Suppressor macrophage (primary cell): Measurements from ENCODE around the gene TASP1.
"Not testable (repeated sequence)": the region's sequence is repeated elsewhere in the genome, so short reads cannot be mapped to it uniquely, and the experiment has no call there.

ENCODE experiments used
- DNase-seq, 4 experiments: peaks; one replicate each; pipeline ENCODE4 v3.0.0-alpha.2; 2020 to 2022

TASP1 gene

DNA sequence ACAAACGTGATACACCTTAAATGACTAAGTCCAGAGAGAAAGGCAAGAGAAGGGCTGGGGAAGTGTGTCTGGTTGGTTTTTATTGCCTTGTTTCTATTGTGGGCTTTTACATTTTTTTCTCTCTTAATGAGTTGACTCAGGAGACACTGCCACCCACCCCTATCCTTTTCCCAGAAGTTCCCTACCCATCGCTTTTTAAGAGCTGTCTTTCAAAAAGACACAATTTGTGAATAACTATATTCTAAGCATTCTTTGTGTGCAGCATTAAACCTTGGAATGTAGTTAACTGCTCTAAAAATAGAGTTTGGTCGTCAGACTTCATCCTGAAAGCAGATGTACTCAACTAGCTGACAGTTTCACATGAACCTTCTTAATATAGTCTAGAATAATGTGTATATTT is 242.7 kb downstream of the TASP1 start:
- DNase-seq: no peak

DNA sequence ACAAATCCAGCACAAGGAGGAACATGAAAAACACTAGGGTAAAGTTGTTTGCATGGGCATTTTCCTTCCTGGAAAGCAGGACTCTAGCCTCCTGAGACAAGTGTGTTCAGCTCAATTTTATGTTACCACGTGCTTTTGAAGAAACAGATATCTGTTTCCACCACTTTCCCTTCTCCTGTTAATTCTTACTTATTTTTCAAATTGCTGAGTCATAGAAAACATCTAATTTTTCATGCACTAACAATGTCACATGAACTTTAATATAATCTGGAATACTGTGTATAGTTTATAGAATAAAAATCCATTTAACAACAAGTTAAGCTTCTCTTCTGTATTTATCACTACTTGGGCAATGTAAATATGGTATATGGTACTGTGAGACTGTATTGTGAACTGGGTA is 243.5 kb downstream of the TASP1 start:
- DNase-seq: no peak

DNA sequence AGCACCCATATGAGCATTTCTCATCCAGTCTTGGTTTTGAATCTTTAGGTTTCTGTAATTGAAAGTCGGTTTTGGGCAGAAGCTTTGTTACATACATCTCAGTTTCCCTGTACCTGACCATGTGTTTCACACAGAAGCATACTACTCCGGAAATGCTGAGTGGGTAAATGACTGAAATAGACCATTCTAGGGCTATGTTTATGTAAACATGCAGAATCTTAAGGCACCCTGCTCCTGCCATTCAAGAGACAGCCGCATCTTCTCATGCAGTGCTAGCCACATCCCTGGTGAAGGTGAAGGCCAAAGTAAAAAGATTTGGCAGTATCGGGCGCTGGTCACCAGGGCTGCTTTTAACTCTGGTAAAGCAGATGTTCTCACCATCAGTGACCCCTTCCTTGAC is 246.3 kb downstream of the TASP1 start:
- DNase-seq: no peak

DNA sequence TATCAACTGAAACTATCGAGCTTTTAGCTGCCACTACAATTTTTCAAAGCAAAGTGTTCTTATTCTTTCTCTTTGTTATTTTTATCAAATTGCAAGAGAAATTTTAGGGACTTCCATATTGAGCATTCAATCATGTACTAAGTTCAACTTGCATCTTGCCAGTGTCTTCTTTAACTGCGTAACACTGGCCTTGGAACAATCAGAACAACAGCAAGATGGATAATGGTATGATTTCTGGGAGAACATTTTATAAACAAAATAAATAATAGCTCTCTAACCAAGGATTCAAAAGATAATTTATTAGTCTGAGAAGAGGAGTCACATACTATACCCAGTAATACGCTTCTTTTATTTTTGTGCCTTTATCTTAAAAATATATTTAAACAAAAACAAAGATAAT is 249.6 kb downstream of the TASP1 start:
- DNase-seq: no peak

DNA sequence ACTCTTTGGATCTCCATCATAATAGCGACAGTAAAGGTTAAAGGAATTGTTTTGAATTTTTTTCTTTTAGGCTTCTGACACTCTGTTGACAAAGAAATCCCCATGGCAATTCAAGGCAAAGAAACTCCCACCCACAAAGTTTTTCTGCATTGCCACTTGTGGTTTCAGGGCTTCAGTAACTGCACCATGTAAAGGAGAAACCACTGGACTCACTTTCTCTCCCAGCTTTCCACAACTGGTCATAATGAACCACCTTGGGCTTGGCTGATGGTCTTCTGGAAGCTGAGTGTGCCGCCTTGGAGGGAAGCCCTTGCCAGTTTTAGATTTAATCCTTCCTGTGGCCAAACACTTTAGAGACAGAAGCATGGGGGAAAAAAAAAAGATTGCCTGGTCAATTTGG is 254.6 kb downstream of the TASP1 start:
- DNase-seq: no peak

DNA sequence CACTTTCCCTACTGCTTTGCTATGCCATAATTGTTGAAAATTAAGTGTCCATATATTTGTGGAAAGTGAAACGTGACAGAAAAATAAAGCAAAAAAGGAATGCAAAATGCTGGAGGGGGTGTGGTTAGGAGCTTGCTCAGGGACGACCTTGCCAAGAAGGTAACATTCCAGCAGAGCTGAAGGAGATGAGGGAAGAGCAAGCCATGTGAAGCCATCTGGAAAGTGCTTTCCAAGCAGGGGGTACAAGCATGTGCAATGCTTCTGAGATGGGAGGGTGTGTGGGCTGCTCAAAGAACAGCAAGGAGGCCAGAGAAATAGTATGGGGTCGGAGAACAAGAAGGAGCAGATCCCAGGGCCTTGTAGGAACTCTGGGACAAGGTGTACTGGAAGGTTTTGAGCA is 255.9 kb downstream of the TASP1 start:
- no peak for DNase-seq

DNA sequence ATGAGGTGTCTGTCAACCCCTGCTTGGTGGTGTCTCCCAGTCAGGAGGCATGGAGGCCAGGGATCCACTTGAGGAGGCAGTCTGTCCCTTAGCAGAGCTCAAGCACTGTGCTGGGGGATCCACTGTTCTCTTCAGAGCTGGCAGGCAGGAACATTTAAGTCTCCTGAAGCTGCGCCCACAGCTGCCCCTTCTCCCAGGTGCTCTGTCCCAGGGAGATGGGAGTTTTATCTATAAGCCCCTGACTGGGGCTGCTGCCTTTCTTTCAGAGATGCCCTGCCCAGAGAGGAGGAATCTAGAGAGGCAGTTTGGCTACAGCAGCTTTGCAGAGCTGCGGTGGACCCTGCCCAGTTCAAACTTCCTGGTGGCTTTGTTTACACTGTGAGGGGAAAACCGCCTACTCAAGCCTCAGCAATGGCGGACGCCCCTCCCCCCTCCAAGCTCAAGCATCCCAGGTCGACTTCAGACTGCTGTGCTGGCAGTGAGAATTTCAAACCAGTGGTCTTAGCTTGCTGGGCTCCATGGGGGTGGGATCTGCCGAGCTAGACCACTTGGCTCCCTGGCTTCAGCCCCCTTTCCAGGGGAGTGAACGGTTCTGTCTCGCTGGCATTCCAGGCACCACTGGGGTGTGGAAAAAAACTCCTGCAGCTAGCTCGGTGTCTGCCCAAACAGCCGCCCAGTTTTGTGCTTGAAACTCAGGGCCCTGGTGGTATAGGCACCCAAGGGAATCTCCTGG is 258.1 kb downstream of the TASP1 start:
- not testable (repeated sequence) for DNase-seq

DNA sequence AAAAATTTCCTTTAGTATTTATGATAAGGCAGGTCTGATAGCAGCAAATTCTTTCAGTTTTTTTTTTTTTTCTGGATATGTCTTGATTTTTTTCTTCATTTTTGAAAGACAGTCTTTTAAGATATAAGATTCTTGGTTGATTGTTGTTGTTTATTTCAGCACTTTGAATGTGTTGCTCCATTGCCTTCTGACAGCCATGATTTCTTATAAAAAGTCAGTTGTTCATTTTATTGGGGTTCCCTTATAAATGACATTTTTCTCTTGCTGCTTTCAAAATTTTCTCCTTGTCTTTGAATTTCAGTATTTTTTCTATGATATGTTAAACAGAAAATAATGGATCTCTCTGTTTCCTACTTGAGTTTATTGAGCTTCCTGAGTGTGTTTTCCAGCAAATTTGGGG is 265.3 kb downstream of the TASP1 start:
- DNase-seq: no peak

DNA sequence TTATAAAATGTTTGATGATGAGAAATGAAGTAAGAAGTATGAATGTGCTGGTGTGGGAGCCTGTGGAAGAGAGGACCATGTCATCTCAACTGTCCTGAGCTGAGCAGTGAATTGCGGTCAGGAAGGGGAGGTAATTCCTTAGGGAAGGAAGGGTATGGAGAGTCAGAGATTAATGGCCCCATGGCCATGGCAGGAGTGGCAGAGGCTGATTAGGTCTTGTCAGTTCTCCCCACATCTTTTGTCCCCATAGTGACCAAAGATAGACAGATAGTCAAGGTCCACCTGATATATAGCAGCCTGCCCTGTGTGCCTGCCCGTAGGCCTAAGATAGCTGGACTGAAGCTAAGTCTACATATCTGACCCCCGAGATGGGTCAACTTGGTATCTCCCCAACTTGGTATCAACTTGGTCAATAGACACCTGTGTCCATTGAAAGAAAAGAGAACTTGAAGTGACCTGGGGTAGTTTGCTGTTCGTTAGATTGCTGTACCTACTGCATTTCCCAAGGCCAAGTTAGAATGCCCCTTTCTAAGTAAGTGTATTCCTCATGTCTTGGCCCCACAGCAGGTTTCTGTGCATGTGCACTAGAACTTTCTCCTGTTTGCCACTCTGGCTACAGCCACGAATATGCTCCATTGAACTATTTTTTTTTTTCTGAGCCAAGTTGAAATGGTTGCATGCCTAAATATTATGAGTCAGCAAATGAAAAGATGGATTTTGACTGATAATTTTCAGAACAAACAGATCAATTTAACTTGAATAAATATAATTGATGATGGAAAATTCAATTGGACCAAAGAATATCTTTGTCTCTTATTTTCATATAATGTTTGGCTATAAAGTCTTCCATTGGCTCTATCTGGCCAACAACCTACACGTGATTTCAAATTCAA is 274.2 kb downstream of the TASP1 start:
- no peak for DNase-seq

DNA sequence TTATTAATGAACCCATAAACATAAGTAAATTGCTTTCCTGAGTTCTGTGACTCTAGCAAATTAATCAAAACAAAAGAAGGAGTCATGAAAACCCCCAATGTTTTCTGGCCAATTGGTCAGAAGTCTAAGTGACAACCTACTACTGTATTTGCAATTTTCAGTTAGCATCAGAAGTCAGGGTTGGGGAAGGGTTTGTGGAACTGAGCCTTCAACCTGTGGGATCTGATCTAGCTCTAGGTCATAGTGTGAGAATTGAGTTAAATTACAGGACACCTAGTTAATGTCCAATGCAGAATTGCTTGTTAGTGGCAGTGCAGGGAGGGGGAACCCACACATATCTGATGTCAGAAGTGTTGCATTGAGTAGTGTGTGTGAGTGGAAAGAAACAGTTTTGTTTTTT is 275.3 kb downstream of the TASP1 start:
- DNase-seq: no peak

DNA sequence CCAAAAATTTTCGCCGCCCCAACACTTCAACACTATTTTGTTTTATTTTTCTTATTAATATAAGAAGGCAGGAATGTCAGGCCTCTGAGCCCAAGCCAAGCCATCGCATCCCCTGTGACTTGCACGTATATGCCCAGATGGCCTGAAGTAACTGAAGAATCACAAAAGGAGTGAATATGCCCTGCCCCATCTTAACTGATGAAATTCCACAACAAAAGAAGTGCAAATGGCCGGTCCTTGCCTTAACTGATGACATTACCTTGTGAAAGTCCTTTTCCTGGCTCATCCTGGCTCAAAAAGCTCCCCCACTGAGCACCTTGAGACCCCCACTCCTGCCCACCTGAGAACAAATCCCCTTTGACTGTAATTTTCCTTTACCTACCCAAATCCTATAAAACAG is 276.6 kb downstream of the TASP1 start:
- not testable (repeated sequence) for DNase-seq

DNA sequence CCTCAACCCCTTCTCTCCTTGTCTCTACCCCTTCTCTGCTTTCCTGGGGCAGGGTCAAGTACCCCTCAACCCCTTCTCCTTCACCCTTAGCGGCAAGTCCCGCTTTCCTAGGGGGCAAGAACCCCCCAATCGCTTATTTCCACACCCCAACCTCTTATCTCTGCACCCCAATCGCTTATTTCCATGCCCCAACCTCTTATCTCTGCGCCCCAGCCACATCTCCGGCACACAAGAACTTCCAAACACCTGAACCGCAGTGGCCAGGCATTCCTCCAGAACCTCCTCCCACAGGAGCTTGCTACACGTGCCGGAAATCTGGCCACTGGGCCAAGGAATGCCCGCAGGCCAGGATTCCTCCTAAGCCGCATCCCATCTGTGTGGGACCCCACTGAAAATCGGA is 279.8 kb downstream of the TASP1 start:
- not testable (repeated sequence) for DNase-seq

DNA sequence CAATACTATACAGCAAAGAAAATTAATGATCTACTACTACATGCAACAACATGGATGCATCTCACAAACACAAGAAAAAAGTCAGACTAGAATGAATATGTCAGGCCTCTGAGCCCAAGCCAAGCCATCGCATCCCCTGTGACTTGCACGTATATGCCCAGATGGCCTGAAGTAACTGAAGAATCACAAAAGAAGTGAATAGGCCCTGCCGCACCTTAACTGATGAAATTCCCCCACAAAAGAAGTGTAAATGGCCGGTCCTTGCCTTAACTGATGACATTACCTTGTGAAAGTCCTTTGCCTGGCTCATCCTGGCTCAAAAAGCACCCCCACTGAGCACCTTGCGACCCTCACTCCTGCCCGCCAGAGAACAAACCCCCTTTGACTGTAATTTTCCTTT is 280.9 kb downstream of the TASP1 start:
- not testable (repeated sequence) for DNase-seq

DNA sequence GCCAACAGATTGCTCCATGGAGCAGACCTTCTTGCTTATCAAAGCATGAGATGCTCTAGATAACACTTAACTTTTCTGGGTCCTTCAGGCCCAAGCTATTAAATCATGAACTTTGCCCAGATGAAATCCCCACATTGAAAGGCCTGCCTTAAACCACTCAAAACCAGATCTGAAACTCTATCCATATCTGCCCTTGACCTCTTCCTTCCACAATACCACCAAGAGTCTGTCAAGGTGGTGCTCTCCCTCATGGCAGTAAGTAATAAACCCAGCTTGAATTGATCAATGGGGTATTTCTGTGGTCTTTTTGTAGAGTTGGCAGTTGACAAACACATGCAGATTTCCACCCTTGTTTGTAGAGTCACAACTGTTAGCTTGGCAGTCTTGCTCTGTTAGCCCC is 282.1 kb downstream of the TASP1 start:
- DNase-seq: no peak

DNA sequence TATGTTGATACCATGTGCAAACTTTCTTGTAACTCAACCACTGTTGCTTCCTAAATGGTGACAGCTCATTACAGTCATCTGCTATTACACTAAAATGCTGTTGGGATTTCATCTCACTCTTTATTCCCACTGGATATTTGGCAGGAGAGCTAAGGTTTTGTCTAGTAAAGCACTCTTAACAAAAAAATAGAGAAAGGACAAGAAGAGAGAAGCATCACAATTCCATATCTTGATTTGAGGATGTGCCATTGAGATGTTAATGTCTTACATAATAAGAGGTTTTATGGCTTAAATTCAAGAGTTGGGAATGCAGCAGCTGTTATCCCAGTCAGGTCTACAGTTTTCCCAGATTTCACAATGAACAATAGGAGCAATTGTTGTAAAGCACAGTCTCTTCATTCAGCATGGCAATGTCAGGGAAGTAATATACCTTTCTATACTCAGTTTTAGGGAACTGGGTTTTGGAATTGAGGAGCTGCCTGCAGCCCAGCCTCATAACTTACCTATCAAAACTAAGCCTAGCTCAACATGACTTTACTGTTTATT is 282.7 kb downstream of the TASP1 start:
- no peak for DNase-seq

DNA sequence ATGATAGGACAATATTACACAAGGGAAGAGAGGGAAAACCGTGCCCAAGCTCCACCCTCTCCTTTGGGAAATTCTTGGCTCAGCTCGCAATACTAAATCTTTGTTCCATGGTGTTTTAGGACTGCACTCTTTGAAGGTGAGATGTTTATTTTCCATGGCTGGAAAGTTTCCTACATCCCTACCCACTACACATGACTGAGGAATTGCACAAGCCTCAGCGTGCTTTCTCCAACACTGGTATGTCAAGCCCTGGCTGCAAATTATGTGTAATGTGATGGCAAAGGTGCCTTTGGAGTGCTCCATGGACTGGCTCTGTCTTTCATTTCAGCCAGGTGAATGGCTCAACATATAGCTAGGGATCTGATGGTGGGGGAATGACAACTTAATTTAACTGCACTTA is 283.3 kb downstream of the TASP1 start:
- no peak for DNase-seq

DNA sequence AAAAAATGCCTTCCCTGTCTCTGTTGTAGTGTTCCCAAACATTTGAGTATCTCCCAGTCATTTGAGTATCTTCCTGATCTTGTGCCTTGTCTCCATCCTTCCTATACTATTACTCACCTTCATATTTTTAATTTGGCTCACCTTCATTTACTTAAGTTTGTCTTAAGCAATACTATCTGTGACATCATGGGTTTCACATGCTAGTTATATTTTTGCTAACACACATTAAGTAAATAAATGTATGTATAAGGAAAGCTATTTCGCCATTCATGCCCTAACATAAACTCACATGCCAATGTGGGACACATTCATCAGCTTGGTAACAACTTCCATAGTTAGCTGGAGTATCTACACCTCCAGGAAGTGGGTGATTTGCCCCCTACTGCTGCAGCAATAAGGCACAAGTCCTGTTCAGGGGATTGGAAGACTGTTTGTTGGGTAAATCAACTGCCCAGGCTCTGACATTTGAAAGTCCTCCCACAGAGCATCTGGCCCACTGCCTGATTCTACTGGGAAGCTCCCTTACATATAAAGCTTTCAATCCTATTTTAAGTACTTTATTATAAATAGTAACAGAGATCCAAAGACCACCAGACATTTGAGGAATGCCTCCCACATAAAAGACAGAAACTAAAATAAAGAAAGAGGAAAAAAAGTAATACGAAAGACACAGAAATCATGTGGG is 285.3 kb downstream of the TASP1 start:
- no peak for DNase-seq

DNA sequence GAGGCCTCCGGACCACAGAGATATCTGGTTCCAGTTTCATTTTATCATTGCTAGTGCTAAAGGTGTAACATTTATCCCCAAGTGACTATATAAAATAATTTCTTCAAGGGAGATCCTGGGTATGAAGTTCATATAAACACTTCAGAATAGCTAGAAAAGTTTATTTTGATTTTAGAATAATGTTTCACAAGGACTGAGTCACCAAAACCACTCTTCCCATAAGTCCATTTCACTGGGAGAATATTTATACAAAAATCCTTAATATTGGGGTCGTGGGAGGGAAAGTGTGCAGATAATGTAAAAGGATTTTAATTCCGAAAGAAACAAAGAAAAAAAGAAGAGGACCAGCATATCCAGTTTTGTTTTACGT is 289.5 kb downstream of the TASP1 start:
- DNase-seq: no peak

DNA sequence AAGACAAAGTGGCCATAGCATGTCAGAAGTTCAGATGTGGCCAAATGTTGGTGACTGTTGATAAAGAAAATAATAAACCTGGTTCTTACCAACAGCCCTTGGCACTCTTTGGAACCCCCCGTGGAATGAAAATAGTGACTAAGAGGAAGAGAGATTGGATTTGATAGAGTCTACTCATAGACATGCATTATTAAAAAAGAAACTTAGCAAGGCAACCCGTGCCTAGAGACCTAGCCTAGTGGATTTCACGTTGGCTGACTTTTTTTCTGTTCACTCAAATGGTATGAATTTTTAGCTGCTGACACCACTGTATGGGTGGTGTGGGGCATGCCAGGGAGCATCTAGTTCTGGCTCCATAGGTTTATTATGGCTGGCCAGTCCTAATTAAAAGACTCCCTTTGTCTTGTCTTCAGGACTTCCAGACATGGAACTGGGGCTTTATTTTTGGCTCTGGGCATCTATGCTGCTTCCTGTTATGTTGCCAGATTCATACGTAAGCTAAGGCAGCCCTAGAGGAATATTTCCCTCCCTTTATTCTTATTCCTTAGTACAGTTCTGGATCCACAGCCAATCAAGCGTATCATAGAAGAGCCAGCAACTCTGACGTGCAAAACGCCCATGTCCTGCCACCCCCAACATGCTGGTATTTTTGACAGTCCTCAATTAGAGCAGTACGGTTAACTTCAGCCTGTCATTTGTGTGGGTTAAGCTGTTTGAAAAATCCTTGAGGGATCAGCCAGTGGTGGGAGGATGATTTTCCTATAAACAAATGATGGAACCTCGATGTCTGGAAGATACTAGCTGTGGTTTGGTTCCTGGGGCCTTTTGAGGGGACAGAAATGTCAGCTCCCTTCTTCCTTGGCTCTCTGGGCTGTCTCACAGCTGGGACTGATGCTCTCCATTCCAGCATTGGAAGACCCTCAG is 290.2 kb downstream of the TASP1 start:
- no peak for DNase-seq

DNA sequence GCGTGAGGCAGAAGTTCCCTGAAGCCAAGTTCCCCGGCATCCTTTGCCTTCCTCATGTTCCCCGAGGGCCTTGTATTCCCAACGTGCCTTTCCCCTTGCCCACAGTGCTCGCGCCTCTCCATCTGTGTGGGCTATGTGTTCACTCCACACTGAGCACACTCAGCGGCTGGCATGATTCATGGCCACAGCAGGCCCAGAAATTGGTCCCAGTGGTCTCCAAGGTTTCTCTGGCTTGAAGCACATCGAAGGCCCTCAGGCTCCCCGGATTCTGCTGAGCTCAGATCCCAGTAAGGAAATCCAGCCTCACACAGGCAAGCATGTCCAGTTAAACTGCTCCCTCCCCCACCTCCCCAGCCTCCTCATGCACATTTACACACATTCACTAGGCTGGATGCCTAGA is 294.1 kb downstream of the TASP1 start:
- DNase-seq: no peak

DNA sequence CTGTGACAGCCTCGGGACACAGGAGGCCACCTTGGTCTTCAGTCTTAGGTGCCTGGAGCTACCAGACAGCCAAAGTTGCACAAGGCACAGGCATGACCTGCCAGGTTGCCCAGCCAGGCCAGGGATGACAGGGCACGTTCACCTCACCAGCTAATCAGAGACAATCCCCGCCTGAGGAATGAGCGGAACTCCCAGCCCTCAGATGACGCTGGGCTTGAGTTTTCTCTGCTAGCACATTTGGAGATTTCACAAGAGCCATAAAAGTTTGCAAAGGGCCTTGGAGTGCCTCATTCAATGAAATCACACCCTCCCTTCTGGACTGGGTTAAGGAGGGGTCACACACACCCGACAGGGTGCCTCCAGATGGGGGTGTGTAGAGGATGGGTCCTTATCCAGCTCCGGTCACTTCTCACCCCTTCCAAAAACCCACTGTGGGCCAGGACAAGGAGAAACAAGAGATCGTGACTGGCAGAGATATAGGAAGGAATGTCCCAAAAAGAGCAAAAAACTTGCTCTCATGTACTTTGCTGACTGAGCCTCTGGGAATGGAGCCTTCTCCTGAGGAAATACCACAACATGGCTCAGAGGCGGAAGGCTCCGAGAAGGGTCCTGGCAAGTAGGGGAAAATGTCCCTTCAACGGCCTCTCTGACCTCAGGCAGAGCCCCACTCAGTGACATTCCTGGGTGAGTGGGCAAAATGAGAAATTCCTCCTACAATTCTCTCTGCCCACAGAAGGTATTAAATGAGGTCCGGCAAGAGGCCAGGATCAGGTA is 296.1 kb downstream of the TASP1 start:
- no peak for DNase-seq
